GM21381 (cell line): ENCODE measurements around the gene SYNJ2.

ENCODE experiments used
- ATAC-seq: cut with Tn5 transposase; IDR thresholded peaks from one replicate; pipeline ENCODE4 v1.9.1; 2021; ENCODE audit warnings: mild to moderate bottlenecking, moderate library complexity; ENCODE audit not compliant: unreplicated experiment

SYNJ2 gene

GRCh38 chr6:158039178-158039557 is 57.5 kb downstream of the SYNJ2 start:
- ATAC-seq = no peak

GRCh38 chr6:158039571-158040050 is 57.9 kb downstream of the SYNJ2 start:
- no peak for ATAC-seq

- ATAC-seq = no peak
Measured at GRCh38 chr6:158040051-158040803, 58.6 kb downstream of the SYNJ2 start.

GRCh38 chr6:158040804-158041347 is 59.2 kb downstream of the SYNJ2 start:
- ATAC-seq = no peak

- ATAC-seq = no peak
Measured at GRCh38 chr6:158041370-158041769, 59.7 kb downstream of the SYNJ2 start.

GRCh38 chr6:158041788-158042187 is 60.1 kb downstream of the SYNJ2 start:
- no peak for ATAC-seq

GRCh38 chr6:158042245-158042798 is 60.7 kb downstream of the SYNJ2 start:
- no peak for ATAC-seq

DNA sequence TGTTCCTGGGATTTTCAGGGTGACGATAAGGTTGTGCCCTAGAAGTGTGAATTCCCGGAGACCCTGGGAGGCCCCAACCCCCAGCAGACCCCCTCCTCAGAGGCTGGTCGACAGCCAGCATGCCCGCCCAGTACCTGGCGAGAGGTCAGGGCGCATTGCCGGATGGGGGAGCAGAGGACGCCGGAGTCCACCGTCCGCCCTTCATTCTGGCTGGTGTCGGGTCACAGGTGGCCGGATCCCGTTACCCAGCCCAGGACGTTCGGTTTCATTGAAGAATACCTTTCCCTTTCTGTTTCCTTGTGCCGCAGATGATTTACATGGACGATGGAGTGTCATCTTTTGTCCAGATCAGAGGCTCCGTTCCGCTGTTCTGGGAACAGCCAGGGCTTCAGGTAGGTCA is 61.3 kb downstream of the SYNJ2 start:
- ATAC-seq = no peak

DNA sequence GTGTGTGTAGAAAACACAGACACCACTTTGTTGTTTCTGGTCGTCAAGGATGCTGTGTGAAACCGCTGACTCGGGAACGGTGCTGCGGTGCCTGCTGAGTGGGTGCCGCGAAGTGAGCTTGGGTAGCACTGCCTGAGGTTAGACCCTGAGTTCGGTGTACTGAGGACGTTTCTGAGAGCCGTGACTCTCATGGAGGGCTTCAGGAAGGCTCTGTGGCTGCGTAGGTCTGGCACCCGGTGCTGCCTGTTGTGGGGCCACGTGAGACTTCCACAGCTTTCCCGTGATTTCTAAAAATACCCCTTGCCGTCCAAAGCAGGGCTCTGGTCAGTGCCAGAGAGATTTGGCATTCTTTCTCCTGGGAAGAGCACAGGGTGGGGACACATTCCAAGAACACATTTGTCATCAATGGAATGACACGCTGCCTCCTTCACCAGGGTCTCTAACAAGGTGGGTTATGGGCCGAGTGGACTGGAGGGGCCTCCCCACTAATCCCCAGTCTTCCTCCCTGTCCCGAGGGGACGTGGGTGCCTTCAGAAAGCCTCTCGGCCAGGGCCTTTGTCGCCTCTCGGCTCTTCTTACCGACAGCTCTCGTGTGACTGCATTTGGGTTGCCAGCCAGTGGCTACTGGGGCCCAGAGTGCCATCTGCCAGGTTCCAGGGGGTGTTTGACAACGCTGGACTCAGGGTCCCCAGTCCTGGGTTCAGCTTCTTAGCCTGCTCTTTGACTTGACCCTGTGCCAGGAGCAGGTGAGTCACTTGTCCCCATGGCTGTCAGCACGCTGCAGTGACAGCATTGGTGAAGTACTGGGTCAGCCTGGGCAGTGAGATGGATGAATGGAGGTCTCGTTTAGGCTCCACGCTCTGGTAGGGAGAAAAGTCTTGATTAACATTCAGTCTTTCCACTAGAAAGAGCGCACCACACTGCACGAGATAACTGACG is 62.2 kb downstream of the SYNJ2 start:
- ATAC-seq = no peak

GRCh38 chr6:158044525-158044888 is 62.8 kb downstream of the SYNJ2 start:
- no peak for ATAC-seq

DNA sequence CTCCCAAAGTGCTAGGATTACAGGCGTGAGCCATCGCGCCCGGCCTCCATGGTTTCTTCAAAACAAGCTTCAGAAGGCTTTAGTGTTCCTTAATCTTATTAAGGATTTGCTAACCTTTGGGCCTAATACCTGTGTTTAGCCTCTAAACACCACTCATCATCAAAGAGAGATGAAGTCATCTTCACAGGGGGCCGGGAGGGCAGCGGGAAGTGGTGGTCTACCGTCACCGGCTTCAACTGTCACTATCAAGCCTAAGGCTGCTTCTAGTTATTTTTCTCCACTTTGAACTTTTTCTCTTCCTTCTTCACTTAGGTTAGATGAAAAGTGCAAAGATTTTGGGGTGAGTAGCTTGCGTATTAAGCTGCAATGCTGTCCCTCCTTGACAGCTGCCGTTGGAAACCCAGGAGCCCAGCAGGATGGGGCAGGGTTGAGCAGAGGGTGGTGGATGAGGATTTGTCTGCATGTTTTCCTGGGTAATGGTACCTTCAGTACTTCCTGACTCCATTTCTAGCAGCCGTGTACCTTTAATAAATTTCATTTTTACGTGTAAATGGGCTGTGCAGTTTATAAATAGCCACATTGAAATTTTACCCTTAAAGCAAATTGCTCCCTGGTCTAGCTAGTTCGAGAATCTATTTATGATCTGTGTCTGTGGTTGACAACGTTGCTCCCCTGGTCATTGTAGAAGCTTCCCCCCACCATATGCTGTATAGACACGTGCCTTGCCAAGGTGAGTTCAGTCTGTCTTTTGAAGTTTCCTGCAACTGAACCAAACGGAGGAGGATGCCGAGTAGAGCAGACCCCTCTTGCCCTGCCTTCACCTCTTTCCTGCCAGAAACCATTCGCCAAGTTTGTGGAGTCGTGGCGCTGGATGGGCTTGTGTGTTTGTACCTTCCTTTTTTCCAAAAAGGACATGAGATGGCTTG is 64.8 kb downstream of the SYNJ2 start:
- ATAC-seq = no peak

GRCh38 chr6:158047127-158047518 is 65.5 kb downstream of the SYNJ2 start:
- ATAC-seq = no peak

GRCh38 chr6:158047563-158048323 is 66.1 kb downstream of the SYNJ2 start:
- no peak for ATAC-seq

GRCh38 chr6:158048589-158048988 is 66.9 kb downstream of the SYNJ2 start:
- no peak for ATAC-seq

DNA sequence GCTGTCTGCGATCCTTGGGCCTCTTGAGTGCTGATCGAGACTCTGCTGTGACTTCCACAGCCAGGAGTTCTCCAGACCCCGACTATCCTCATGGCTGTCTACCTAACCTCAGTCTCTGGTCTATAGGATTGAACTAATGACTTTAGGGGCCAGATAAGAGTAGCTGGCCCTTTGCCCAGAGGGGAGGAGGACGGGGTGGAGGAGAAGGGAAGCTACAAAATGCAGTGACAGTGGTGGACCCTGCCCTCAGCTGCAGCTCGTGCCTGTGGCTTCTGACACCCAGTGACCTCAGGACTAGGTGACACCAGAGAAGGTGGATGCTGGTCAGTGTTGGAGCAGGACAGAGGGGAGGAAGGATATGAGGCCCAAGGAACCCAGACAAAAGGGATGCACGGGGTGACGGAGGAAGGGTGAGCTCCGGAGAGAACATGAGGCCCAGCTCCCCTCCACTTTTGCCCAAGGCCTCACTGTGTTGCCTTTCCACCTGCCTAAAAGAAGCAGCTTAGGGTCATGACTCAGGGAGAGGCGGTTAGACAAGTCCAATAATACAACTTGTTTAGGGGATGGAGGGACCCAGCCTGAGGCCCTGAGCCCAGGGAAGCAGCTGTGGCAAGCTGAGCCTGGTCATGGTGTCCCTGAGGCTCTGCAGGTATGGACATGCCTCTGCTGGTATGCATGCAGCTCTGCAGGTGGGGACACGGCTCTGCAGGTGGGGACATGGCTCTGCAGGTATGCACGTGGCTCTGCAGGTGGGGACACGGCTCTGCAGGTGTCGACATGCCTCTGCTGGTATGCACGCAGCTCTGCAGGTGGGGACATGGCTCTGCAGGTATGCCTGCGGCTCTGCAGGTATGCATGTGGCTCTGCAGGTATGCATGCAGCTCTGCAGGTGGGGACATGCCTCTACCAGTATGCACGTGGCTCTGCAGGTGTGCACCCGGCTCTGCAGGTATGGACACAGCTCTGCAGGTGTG is 67.7 kb downstream of the SYNJ2 start:
- no peak for ATAC-seq

DNA sequence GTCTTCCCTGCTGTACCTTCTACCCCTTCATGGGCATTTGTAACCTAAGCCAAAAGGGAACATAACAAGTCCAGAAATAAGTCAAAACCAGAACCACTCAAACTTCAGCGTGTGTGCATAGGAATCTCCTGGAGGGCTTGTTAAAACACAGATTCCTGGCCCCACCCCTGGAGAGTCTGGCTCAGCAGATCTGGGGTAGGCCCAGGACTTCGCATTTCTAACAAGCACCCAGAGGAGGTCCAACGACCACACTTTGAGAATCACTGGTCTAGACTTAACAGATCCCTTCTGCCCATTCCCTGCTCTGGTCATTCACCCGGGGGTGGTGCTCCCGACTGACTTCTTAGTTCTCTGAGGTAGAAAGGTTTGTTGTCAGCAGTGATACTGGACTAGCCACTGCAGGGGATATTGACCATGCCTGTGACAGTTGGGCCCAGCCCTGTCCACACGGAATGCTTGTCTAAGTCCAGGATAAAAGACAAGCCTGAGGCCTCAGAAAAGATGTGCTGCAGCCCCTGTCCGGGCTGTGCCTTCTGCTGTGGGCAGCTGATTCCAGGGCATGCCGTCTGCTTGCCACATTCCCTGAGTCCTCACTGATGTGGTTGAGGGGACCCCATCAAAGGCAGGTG is 68.6 kb downstream of the SYNJ2 start:
- no peak for ATAC-seq

DNA sequence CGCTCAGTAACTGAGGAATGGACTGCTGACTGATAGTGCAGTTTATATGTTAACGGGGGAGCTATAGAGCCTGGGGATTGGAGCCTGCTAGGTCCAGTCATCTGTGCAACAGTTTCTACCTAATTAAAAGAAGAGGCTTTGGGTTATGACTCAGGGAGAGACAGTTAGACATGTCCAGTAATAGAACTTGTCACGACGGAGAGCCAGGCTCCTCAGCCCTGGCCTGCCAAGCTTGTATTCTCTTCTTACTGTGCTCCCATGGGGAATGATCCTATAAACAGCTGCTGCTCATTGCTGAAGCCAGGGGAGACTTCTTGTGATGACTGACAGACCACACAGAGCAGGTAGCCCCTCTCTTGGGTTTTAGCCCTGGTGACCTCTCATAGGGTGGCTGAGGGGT is 69.3 kb downstream of the SYNJ2 start:
- ATAC-seq = no peak

DNA sequence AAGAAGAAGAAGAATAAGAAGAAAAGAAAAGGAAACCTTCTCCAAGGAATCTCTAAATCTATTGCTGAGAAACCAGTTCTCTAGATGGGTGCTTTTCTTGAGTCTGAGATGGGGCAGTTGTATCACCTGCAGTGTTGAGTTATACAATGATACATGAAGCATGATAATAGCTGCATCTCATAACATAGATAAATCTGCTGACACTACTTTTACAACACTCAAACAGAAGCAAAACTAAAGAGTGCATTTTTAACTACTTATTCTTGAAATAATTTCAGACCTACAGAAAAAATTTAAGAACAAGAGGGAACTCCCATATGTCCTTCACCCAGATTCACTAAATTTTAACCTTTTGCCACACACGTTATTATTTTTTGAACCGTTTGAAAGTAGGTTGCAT is 70.3 kb downstream of the SYNJ2 start:
- ATAC-seq = no peak
